ELF-1 (cell line): ENCODE results near the gene USP24.

Source experiments
- DNase-seq: peaks from one replicate; pipeline ENCODE4 v3.0.0-alpha.2; 2016; ENCODE audit warnings: low read depth, low spot score

Gene USP24

GRCh38 chr1:55070293-55071164, 144.6 kb downstream of the USP24 start:
- DNase-seq: no peak

- no peak for DNase-seq
Observed at GRCh38 chr1:55069280-55069679, 145.9 kb downstream of the USP24 start.

- DNase-seq: no peak
Observed at GRCh38 chr1:55068638-55069037, 146.5 kb downstream of the USP24 start.

GRCh38 chr1:55067914-55068313, 147.2 kb downstream of the USP24 start:
- no peak for DNase-seq

GRCh38 chr1:55067022-55067778, 148.0 kb downstream of the USP24 start:
- DNase-seq: no peak

GRCh38 chr1:55065648-55066047, 149.5 kb downstream of the USP24 start:
- DNase-seq: no peak

GRCh38 chr1:55064861-55065263, 150.3 kb downstream of the USP24 start:
- no peak for DNase-seq

- DNase-seq: peak; percentile 33
Observed at GRCh38 chr1:55064071-55064581, 151.0 kb downstream of the USP24 start.

- no peak for DNase-seq
Observed at GRCh38 chr1:55063577-55063942, 151.6 kb downstream of the USP24 start.

- DNase-seq: no peak
Observed at GRCh38 chr1:55062801-55063576, 152.2 kb downstream of the USP24 start.

- no peak for DNase-seq
Observed at GRCh38 chr1:55061706-55062321, 153.3 kb downstream of the USP24 start.

- DNase-seq: no peak
Observed at GRCh38 chr1:55061000-55061705, 154.0 kb downstream of the USP24 start.

- no peak for DNase-seq
Observed at GRCh38 chr1:55060133-55060999, 154.8 kb downstream of the USP24 start.

GRCh38 chr1:55059302-55060132, 155.6 kb downstream of the USP24 start:
- DNase-seq: no peak

GRCh38 chr1:55057956-55058298, 157.2 kb downstream of the USP24 start:
- no peak for DNase-seq

- no peak for DNase-seq
Observed at GRCh38 chr1:55057270-55057955, 157.8 kb downstream of the USP24 start.

GRCh38 chr1:55056632-55056992, 158.6 kb downstream of the USP24 start:
- DNase-seq: no peak

- no peak for DNase-seq
Observed at GRCh38 chr1:55055951-55056631, 159.1 kb downstream of the USP24 start.
